Naive thymus-derived CD4-positive, alpha-beta T cell (primary cell): Measurements from ENCODE around the gene AMBRA1. TPM values are rescaled to one million over a fixed set of nuclear protein-coding genes. Genes with fewer than 3 reads are reported as not detected.
A peak's percentile ranks its signal among the peaks of the same experiment; 100 is the strongest.
"Not testable (repeated sequence)": the region's sequence is repeated elsewhere in the genome, so short reads cannot be mapped to it uniquely, and the experiment has no call there.

ENCODE experiments used
- ATAC-seq: fragments of 150-1000 bp; cut with Tn5 transposase; 2 replicates; pipeline ENCODE4 v1.10.0; 2021; ENCODE audit warnings: mild to moderate bottlenecking, moderate library complexity
- CTCF ChIA-PET: fragments of 350-600 bp; sonication (Branson Sonifier 250); formaldehyde crosslinking; loops from one replicate; lab custom pipeline; 2021; ENCODE audit warnings: antibody characterized with exemption; lab: Charles Lee
- POLR2A ChIA-PET: fragments of 350-600 bp; sonication (Branson Sonifier 250); formaldehyde crosslinking; loops from one replicate; lab custom pipeline; 2021; ENCODE audit warnings: antibody characterized with exemption, inconsistent platforms; lab: Charles Lee
- DNase-seq, 9 donors: peaks; one replicate each; pipeline versions ENCODE4 v3.0.0 to v3.0.0-alpha.2; 2020 to 2022; ENCODE audit warnings: mixed read lengths in 1 of 9
- H3K27ac ChIP-seq: one replicate; pipeline ENCODE4 v1.7.0; 2013; ENCODE audit warnings: mild to moderate bottlenecking, low read depth, low read length, moderate library complexity
- H3K27me3 ChIP-seq, 2 donors: one replicate each; pipeline ENCODE4 v1.7.0; 2013; ENCODE audit warnings: low read length in 2 of 2, mild to moderate bottlenecking in 2 of 2, moderate library complexity in 2 of 2; ENCODE audit not compliant: control insufficient read depth in 2 of 2, insufficient read depth in 2 of 2
- H3K36me3 ChIP-seq, 3 experiments: 1 replicate in 2 of 3; 2 replicates in 1 of 3; pipeline ENCODE4 v1.7.0; 2013; ENCODE audit warnings: low read length in 3 of 3, mild to moderate bottlenecking in 3 of 3, moderate library complexity in 1 of 3; ENCODE audit not compliant: insufficient read depth in 3 of 3, control insufficient read depth in 2 of 3
- H3K4me1 ChIP-seq, 2 donors: one replicate each; pipeline ENCODE4 v1.7.0; 2013; ENCODE audit warnings: low read length in 2 of 2, mild to moderate bottlenecking in 2 of 2, moderate library complexity in 1 of 2; ENCODE audit not compliant: control insufficient read depth in 2 of 2, insufficient read depth in 2 of 2
- H3K4me3 ChIP-seq: 2 replicates; pipeline ENCODE4 v1.7.0; 2013; ENCODE audit warnings: mild to moderate bottlenecking, low read length
- H3K9me3 ChIP-seq, 3 experiments: 1 replicate in 2 of 3; 2 replicates in 1 of 3; pipeline ENCODE4 v1.7.0; 2013; ENCODE audit warnings: low read length in 3 of 3; ENCODE audit not compliant: control insufficient read depth in 2 of 3
- H3K27ac Mint-ChIP-seq, 9 donors: one replicate each; pipeline ENCODE4 v1.8.0; 2020 to 2022; ENCODE audit warnings: mixed read lengths in 9 of 9, mild to moderate bottlenecking in 8 of 9, moderate library complexity in 5 of 9, inconsistent platforms in 2 of 9
- H3K27me3 Mint-ChIP-seq, 5 donors: one replicate each; pipeline ENCODE4 v1.8.0; 2021 to 2022; ENCODE audit warnings: mixed read lengths in 5 of 5, mild to moderate bottlenecking in 1 of 5
- H3K36me3 Mint-ChIP-seq, 5 donors: one replicate each; pipeline ENCODE4 v1.8.0; 2020 to 2022; ENCODE audit warnings: mixed read lengths in 5 of 5, mild to moderate bottlenecking in 3 of 5, inconsistent platforms in 1 of 5
- H3K4me1 Mint-ChIP-seq, 7 donors: one replicate each; pipeline ENCODE4 v1.8.0; 2020 to 2022; ENCODE audit warnings: mixed read lengths in 7 of 7, mild to moderate bottlenecking in 3 of 7, inconsistent platforms in 1 of 7
- H3K4me3 Mint-ChIP-seq, 10 donors: one replicate each; pipeline ENCODE4 v1.8.0; 2020 to 2022; ENCODE audit warnings: mild to moderate bottlenecking in 10 of 10, mixed read lengths in 10 of 10, moderate library complexity in 6 of 10, inconsistent platforms in 2 of 10
- H3K9me3 Mint-ChIP-seq, 11 donors: one replicate each; pipeline ENCODE4 v1.8.0; 2020 to 2022; ENCODE audit warnings: mixed read lengths in 11 of 11, mild to moderate bottlenecking in 4 of 11, inconsistent platforms in 1 of 11, moderate library complexity in 1 of 11
- intact Hi-C, 2 donors: fragments of 100-400 bp; cut with micrococcal nuclease; formaldehyde crosslinking; loops; one replicate each; pipeline ENCODE4 v1.15.1; 2023
- polyA plus RNA-seq, 2 donors: library from polyadenylated mRNA; unstranded; fragments of 300-500 nt; fragmentation: Illumina TruSeq; gene quantifications; one replicate each; pipeline ENCODE4 v1.2.3, GENCODE V29; 2021
- total RNA-seq, 6 experiments: library from RNA in 5 of 6; stranded (reverse) in 5 of 6; gene quantifications; 1 replicate in 5 of 6; 2 replicates in 1 of 6; pipeline ENCODE4 v1.2.3 and lab custom pipeline; 2021 to 2026

Gene AMBRA1
- total and polyA plus RNA-seq, 7 experiments from 2014 or later = 8.9 to 48.7 (median 41.2) TPM

DNA sequence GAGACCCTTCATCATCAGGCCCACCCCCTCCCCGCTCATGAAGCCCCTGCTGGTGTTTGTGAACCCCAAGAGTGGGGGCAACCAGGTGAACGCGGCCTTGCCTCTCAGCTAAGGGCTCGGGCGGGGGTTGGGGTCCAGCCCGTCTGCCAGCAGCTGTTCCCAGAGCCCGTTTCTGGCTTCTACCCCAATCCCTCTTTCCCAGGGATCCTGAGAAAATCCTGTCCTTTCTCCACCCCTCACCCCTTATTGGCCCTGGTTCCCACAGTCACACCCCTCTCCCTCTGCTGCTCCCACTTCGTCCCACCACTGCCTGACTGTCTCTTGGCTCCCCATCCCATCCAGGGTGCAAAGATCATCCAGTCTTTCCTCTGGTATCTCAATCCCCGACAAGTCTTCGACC, 221.7 kb downstream of the AMBRA1 start:
- ATAC-seq = no peak
- no peaks in the 10 kb centered on the region for H3K4me1 ChIP-seq
- H3K27me3 Mint-ChIP-seq = no peaks in the 10 kb centered on the region
- POLR2A ChIA-PET = no interaction called here
- H3K36me3 ChIP-seq = peaks cover 21 to 93% (median 46%) of the 10 kb centered on the region in 3 experiments
- no peak overlapping the region for H3K27ac ChIP-seq
- H3K9me3 Mint-ChIP-seq = no peaks in the 10 kb centered on the region
- H3K27me3 ChIP-seq = no peaks in the 10 kb centered on the region
- peaks cover 0 to 16% (median 12%) of the 10 kb centered on the region in 7 donors for H3K4me1 Mint-ChIP-seq
- CTCF ChIA-PET = interaction anchor here (1.5 kb wide), 1 partner anchor 19 kb away, joined by 4 read pairs; no protein-coding TSS in a partner anchor
- intact Hi-C loops = no loop called here
- no peak overlapping the region for H3K4me3 ChIP-seq
- H3K9me3 ChIP-seq = no peaks in the 10 kb centered on the region
- no peak overlapping the region for H3K4me3 Mint-ChIP-seq
- peaks cover 0 to 26% (median 11%) of the 10 kb centered on the region in 5 donors for H3K36me3 Mint-ChIP-seq
- no peak for DNase-seq
- H3K27ac Mint-ChIP-seq = peak overlapping the region in 3 of 9 donors; percentile 19 to 69 (median 68)

GRCh38 chr11:46371262-46371661, 222.6 kb downstream of the AMBRA1 start:
- ATAC-seq, H3K4me3 Mint-ChIP-seq, intact Hi-C loops, H3K4me3 ChIP-seq, H3K27me3 Mint-ChIP-seq, H3K27ac ChIP-seq, H3K4me1 ChIP-seq, H3K27ac Mint-ChIP-seq, H3K9me3 Mint-ChIP-seq, H3K27me3 ChIP-seq, H3K9me3 ChIP-seq, DNase-seq: not testable (repeated sequence)
- POLR2A ChIA-PET = interaction anchor here (1.0 kb wide), 1 partner anchor 19 kb away, joined by 4 read pairs; no protein-coding TSS in a partner anchor
- peaks cover 21 to 89% (median 46%) of the 10 kb centered on the region in 3 experiments for H3K36me3 ChIP-seq
- peaks cover 0 to 21% (median 9%) of the 10 kb centered on the region in 5 donors for H3K36me3 Mint-ChIP-seq
- CTCF ChIA-PET = interaction anchor here (0.7 to 1.0 kb wide), 3 partner anchors 19 to 41 kb away, joined by 3 to 6 read pairs (median 3); no protein-coding TSS in a partner anchor
- H3K4me1 Mint-ChIP-seq = peaks cover 0 to 18% (median 14%) of the 10 kb centered on the region in 7 donors

DNA sequence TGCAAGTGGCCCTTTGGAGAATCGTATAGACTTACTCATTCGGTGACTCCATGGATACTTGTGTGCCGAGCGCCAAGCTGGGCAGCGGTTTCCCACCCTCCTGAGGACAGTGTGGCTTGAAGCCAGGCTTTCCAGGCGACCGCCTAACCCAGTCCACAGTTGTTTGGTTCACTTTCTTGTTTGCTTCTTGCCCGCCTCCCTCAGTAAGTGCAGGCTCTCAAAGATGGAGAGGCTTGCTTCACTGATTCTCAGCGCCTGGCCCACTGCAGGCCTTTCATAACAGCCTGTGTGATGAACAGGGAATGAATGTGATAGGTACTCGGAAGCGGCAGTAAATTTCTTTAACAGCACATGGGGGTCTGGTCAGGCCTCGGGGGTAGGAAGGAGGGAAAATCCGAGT, 223.6 kb downstream of the AMBRA1 start:
- Histone ChIP-seq H3K36me3 (peaks cover 21 to 89% (median 42%) of the 10 kb centered on the region in 3 experiments), H3K27ac (no peak overlapping the region), H3K4me1 (peaks cover 0 to 3% of the 10 kb centered on the region in 2 donors), H3K9me3 (no peaks in the 10 kb centered on the region), H3K27me3 (no peaks in the 10 kb centered on the region), H3K4me3 (no peak overlapping the region)
- Mint-ChIP-seq H3K4me3 (no peak overlapping the region), H3K36me3 (peaks cover 0 to 20% (median 9%) of the 10 kb centered on the region in 5 donors), H3K27ac (peak overlapping the region in 3 of 9 donors; percentile 21 to 65 (median 41)), H3K4me1 (peaks cover 0 to 27% (median 16%) of the 10 kb centered on the region in 7 donors), H3K27me3 (no peaks in the 10 kb centered on the region), H3K9me3 (no peaks in the 10 kb centered on the region)
- DNase-seq (no peak), ATAC-seq (no peak)
- intact Hi-C loops = no loop called here
- ChIA-PET CTCF (interaction anchor here (14.0 kb wide), 1 partner anchor 21 kb away, joined by 302 read pairs; the partner anchor contains the start of gene DGKZ), POLR2A (interaction anchor here (1.0 kb wide), 1 partner anchor 18 kb away, joined by 4 read pairs; no protein-coding TSS in a partner anchor)

DNA sequence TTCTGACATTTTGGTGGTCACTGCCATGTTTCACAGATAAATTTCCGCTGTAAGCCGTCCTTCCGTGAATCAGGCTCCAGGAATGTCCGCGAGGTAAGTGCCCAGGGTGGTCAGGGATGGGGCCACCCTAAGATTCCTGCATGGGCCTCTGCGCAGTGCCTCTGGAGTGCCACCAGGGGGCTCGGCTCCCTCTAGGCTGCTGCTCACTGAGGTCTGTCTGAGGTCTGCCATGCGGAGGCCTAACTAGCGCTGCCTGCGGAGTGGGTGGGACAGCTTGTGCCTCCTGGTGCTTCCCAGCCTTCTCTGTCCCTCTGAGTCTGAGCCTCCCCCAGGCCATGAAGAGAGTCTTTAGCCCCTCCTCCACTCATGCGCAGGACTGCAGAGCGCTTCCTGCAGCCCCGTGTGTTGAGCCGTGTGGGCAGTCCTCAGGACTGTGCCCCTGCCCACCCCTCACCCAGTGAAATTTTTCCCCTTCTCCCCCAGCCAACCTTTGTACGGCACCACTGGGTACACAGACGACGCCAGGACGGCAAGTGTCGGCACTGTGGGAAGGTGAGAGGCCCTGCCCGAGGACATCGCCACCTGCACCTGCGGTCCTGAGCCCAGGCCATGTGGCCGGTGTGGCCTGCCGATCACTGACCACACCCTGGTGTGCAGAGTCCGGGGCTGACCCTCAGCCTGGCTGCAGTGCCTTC, 224.2 kb downstream of the AMBRA1 start:
- no peaks in the 10 kb centered on the region for H3K9me3 Mint-ChIP-seq
- ATAC-seq (peak; percentile 72), DNase-seq (peak in 5 of 9 donors; percentile 45 to 58 (median 52))
- intact Hi-C loops = loop anchor here (1.0 to 5.0 kb wide), 2 partner anchors 9 to 168 kb away; no protein-coding TSS in a partner anchor
- H3K36me3 ChIP-seq = peaks cover 15 to 89% (median 36%) of the 10 kb centered on the region in 3 experiments
- H3K4me3 ChIP-seq = no peak overlapping the region
- no peak overlapping the region for H3K4me3 Mint-ChIP-seq
- no peaks in the 10 kb centered on the region for H3K9me3 ChIP-seq
- peaks cover 0 to 16% (median 7%) of the 10 kb centered on the region in 5 donors for H3K36me3 Mint-ChIP-seq
- H3K27ac ChIP-seq = no peak overlapping the region
- H3K4me1 ChIP-seq = peaks cover 0 to 6% of the 10 kb centered on the region in 2 donors
- CTCF ChIA-PET = interaction anchor here (0.8 to 14.0 kb wide), 4 partner anchors 8 to 51 kb away, joined by 3 to 302 read pairs (median 5); partner anchors contain the start of gene DGKZ
- H3K27me3 ChIP-seq = no peaks in the 10 kb centered on the region
- peak overlapping the region in 8 of 9 donors; percentile 21 to 91 (median 60) for H3K27ac Mint-ChIP-seq
- POLR2A ChIA-PET = interaction anchor here (0.6 to 12.1 kb wide), 2 partner anchors 21 to 39 kb away, joined by 3 to 226 read pairs; partner anchors contain the start of gene DGKZ
- no peaks in the 10 kb centered on the region for H3K27me3 Mint-ChIP-seq
- peaks cover 6 to 33% (median 21%) of the 10 kb centered on the region in 7 donors for H3K4me1 Mint-ChIP-seq

- ChIA-PET POLR2A (interaction anchor here (0.7 to 12.1 kb wide), 3 partner anchors 19 to 37 kb away, joined by 4 to 226 read pairs (median 5); partner anchors contain the start of gene DGKZ), CTCF (interaction anchor here (0.7 to 14.0 kb wide), 8 partner anchors 9 to 131 kb away, joined by 3 to 302 read pairs (median 3); partner anchors contain the start of gene DGKZ)
- peak overlapping the region; percentile 27 for H3K27ac ChIP-seq
- Mint-ChIP-seq H3K4me1 (peaks cover 15 to 47% (median 33%) of the 10 kb centered on the region in 7 donors), H3K9me3 (no peaks in the 10 kb centered on the region), H3K36me3 (peaks cover 0 to 18% (median 7%) of the 10 kb centered on the region in 5 donors), H3K27ac (peak overlapping the region in 2 of 9 donors; percentile 24 to 39), H3K27me3 (no peaks in the 10 kb centered on the region), H3K4me3 (peak overlapping the region in 1 of 10 donors; percentile 50)
- no peaks in the 10 kb centered on the region for H3K27me3 ChIP-seq
- DNase-seq (no peak), ATAC-seq (no peak)
- intact Hi-C loops = loop anchor here (1.0 to 5.0 kb wide), 7 partner anchors 16 to 169 kb away; partner anchors contain the start of gene DGKZ (in 2 of the 2)
- H3K4me3 ChIP-seq = no peak overlapping the region
- peaks cover 5 to 20% of the 10 kb centered on the region in 2 donors for H3K4me1 ChIP-seq
- H3K36me3 ChIP-seq = peaks cover 9 to 86% (median 28%) of the 10 kb centered on the region in 3 experiments
- H3K9me3 ChIP-seq = no peaks in the 10 kb centered on the region
Measured at GRCh38 chr11:46367916-46368267, 225.9 kb downstream of the AMBRA1 start.

- H3K9me3 Mint-ChIP-seq = no peaks in the 10 kb centered on the region
- ChIA-PET CTCF (interaction anchor here (0.7 to 14.0 kb wide), 6 partner anchors 9 to 130 kb away, joined by 3 to 302 read pairs (median 3); partner anchors contain the start of gene DGKZ), POLR2A (interaction anchor here (1.4 to 12.1 kb wide), 2 partner anchors 19 to 37 kb away, joined by 4 to 226 read pairs; partner anchors contain the start of gene DGKZ)
- peak overlapping the region in 5 of 10 donors; percentile 21 to 50 (median 45) for H3K4me3 Mint-ChIP-seq
- peaks cover 9 to 82% (median 26%) of the 10 kb centered on the region in 3 experiments for H3K36me3 ChIP-seq
- H3K4me1 Mint-ChIP-seq = peaks cover 20 to 52% (median 38%) of the 10 kb centered on the region in 7 donors
- peaks cover 0 to 19% (median 7%) of the 10 kb centered on the region in 5 donors for H3K36me3 Mint-ChIP-seq
- H3K9me3 ChIP-seq = no peaks in the 10 kb centered on the region
- DNase-seq (peak; percentile 65 to 84 (median 77)), ATAC-seq (peak; percentile 86)
- no peaks in the 10 kb centered on the region for H3K27me3 ChIP-seq
- no peaks in the 10 kb centered on the region for H3K27me3 Mint-ChIP-seq
- H3K27ac Mint-ChIP-seq = peak overlapping the region in 5 of 9 donors; percentile 17 to 83 (median 63)
- peaks cover 6 to 25% of the 10 kb centered on the region in 2 donors for H3K4me1 ChIP-seq
- intact Hi-C loops = loop anchor here (1.0 to 5.0 kb wide), 7 partner anchors 15 to 170 kb away; partner anchors contain the start of gene DGKZ (in 2 of the 2)
- H3K27ac ChIP-seq = peak overlapping the region; percentile 30
- H3K4me3 ChIP-seq = no peak overlapping the region
Measured at GRCh38 chr11:46367244-46367915, 226.4 kb downstream of the AMBRA1 start.
